ENCODE measurements around the gene SULT1A2. TPM values are rescaled to one million over a fixed set of nuclear protein-coding genes. Genes with fewer than 3 reads are reported as not detected.
A peak's percentile ranks its signal among the peaks of the same experiment; 100 is the strongest.

SULT1A2 gene
- total and polyA plus RNA-seq, 2 of the 13 experiments (the other 11 are each of a cell fraction or from before 2014, with no cell fraction given): 33.0 to 34.2 TPM

DNA sequence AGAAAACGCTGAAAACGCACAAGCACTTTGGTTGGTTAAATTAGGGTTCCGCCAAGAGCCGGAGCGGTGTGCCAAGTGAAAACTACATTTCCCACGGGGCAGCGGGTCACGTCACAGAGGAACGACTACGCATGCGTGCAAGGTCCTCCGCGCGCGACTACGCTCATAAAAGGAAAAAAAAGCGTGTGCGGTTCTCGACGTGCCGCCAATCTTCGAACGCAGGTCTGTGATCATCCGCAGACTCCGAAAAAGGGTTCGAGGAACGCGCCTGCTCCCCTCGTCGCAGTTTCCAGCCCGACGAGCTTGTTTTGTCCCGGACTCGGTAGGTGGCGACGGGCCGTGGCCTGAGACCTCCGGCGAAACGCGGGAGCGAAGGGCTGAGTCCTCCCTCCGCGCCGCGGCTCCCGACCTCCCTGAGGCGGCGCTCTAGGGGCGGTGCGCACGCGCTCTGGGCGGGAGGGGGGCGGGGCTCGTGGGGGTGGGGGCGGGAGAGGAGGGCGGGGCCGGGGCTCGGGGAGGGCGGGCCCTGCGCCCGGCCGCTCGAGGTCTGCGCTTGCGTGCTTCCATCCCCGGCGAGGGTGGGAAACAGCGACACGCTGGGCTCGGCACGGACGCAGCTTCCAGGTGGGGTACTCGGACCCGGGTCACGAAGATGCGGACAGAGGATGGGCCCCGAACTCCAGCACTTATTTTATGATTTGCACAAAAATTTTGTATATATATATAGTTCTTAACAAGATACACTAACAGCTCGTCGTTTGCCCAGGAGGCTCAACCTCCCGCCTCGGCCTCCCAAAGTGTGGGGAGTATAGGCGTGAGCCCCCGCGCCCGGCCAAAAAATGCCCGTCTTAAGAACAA lies 42.8 kb downstream of the SULT1A2 start, which contains the start of gene SGF29:
Gene SGF29, plus strand, starts transcription at position 145 of the 858 bp plus-strand sequence. CDS start 27,150 bp downstream, outside the sequence.
- Histone ChIP-seq H3K27ac (ENCODE audit: extremely low read length, insufficient read depth, low read length) (peak within 1 kb of the TSS; percentile 99), H3K4me1 (ENCODE audit: insufficient read depth, low read length) (peaks cover 40% of the 10 kb centered on the region), H3K4me2 (ENCODE audit: low read depth, low read length) (peak within 1 kb of the TSS; percentile 100), H3K9me3 (ENCODE audit: low read length) (no peaks in the 10 kb centered on the region), H3K4me3 (replicated peaks in 1 of 3; ENCODE audit: insufficient read depth in 1 of 3, low read depth in 2 of 3, low read length in 3 of 3) (peak within 1 kb of the TSS; percentile 70 to 94 (median 83)), H4K20me1 (ENCODE audit: insufficient read depth, low read length) (no peaks in the 10 kb centered on the region), H3K9ac (ENCODE audit: insufficient read depth, low read depth, low read length) (peak within 1 kb of the TSS; percentile 99), H3K79me2 (ENCODE audit: insufficient read depth, low read length) (peaks cover 7% of the 10 kb centered on the region), H2AFZ (ENCODE audit: low read length) (peak within 1 kb of the TSS; percentile 98), H3K27me3 (ENCODE audit: control insufficient read depth in 1 of 2, insufficient read depth in 2 of 2, low read length in 2 of 2) (no peaks in the 10 kb centered on the region), H3K36me3 (replicated peaks in 1 of 2; ENCODE audit: control insufficient read depth in 1 of 2, insufficient read depth in 2 of 2, low read length in 2 of 2) (peaks cover 0 to 11% of the 10 kb centered on the region in 2 experiments; a peak in 4 of 5 replicates)
- intact Hi-C loops (cut with micrococcal nuclease; ENCODE audit: unreplicated experiment): no loop called here
- ChIA-PET POLR2A (interaction anchor here (1.0 to 3.6 kb wide), 6 partner anchors 14 to 64 kb away, joined by 3 to 22 read pairs (median 8); partner anchors contain the start of genes NUPR1, SULT1A1 and SULT1A2), CTCF (ENCODE audit: low intra/inter-chr PET ratio, low total read pairs) (no interaction called here)
- TSS peak; percentile 100 for BruUV-seq (replicated peaks)
- ATAC-seq (peak; percentile 90), FAIRE-seq (peak; percentile 49), DNase-seq (ENCODE audit: low spot score) (peak; percentile 82)
- 4% methylated on average over 48 of the region's 88 CpGs for WGBS (ENCODE audit: low lambda C conversion rate)
- in situ Hi-C loops (cut with HindIII; ENCODE audit: extremely low pct_ligation_motif_present, low pct_unique_long_range_greater_than_20kb): no loop called here
- TF ChIP-seq ZNF235 (CRISPR knock-in tag; IDR thresholded peaks at IDR 0.05; ENCODE audit: borderline replicate concordance): peak; percentile 77; the same call in 1 of the 2 replicates
- TF ChIP-seq CCDC6 (CRISPR knock-in tag; IDR thresholded peaks at IDR 0.05): peak; percentile 95
- TF ChIP-seq RXRA (CRISPR knock-in tag; IDR thresholded peaks at IDR 0.05): peak; percentile 84
- no peak for TF ChIP-seq ZNF3 (CRISPR knock-in tag; IDR thresholded peaks at IDR 0.05)
- no peak for TF ChIP-seq NFE2 (CRISPR knock-in tag; IDR thresholded peaks at IDR 0.05)
- TF ChIP-seq ZNF720 (CRISPR knock-in tag; IDR thresholded peaks at IDR 0.05): peak; percentile 89; the same call in 1 of the 2 replicates
- no peak for TF ChIP-seq JUNB (CRISPR knock-in tag; IDR thresholded peaks at IDR 0.05; ENCODE audit: borderline replicate concordance)
- peak; percentile 88; the same call in 1 of the 2 replicates for TF ChIP-seq FOXO1 (CRISPR knock-in tag; IDR thresholded peaks at IDR 0.05)
- peak; percentile 68; the same call in 1 of the 2 replicates for TF ChIP-seq TEAD2 (CRISPR knock-in tag; IDR thresholded peaks at IDR 0.05)
- TF ChIP-seq SAP130 (CRISPR knock-in tag; IDR thresholded peaks at IDR 0.05; ENCODE audit: low read depth): peak; percentile 96
- peak; percentile 81 for TF ChIP-seq RAD21 (CRISPR knock-in tag; IDR thresholded peaks at IDR 0.05)
- peak; percentile 95 for TF ChIP-seq KLF6 (CRISPR knock-in tag; IDR thresholded peaks at IDR 0.05)
- TF ChIP-seq ZNF678 (CRISPR knock-in tag; IDR thresholded peaks at IDR 0.05): peak; percentile 96
- TF ChIP-seq, protein P1, sequence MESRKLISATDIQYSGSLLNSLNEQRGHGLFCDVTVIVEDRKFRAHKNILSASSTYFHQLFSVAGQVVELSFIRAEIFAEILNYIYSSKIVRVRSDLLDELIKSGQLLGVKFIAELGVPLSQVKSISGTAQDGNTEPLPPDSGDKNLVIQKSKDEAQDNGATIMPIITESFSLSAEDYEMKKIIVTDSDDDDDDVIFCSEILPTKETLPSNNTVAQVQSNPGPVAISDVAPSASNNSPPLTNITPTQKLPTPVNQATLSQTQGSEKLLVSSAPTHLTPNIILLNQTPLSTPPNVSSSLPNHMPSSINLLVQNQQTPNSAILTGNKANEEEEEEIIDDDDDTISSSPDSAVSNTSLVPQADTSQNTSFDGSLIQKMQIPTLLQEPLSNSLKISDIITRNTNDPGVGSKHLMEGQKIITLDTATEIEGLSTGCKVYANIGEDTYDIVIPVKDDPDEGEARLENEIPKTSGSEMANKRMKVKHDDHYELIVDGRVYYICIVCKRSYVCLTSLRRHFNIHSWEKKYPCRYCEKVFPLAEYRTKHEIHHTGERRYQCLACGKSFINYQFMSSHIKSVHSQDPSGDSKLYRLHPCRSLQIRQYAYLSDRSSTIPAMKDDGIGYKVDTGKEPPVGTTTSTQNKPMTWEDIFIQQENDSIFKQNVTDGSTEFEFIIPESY (CRISPR knock-in tag; IDR thresholded peaks at IDR 0.05): peak; percentile 63; the same call in 1 of the 2 replicates
- TF ChIP-seq ZFP36 (IDR thresholded peaks at IDR 0.05; ENCODE audit: borderline replicate concordance, low read depth, low read length, partially characterized antibody): no peak
- no peak for TF ChIP-seq ZNF589 (CRISPR knock-in tag; conservative IDR thresholded peaks at IDR 0.05)
- peak; percentile 96 for TF ChIP-seq ZSCAN9 (CRISPR knock-in tag; IDR thresholded peaks at IDR 0.05; ENCODE audit: borderline replicate concordance)
- TF ChIP-seq ZNF451 (CRISPR knock-in tag; IDR thresholded peaks at IDR 0.05): peak; percentile 90; the same call in 1 of the 2 replicates
- peak; percentile 75 for TF ChIP-seq ZBTB7B (CRISPR knock-in tag; IDR thresholded peaks at IDR 0.05)
- 0 out of 2 replicates have a peak, but pooled peaks have one; percentile 76 for TF ChIP-seq WIZ (CRISPR knock-in tag; IDR thresholded peaks at IDR 0.05)
- TF ChIP-seq MEIS1 (CRISPR knock-in tag; IDR thresholded peaks at IDR 0.05; ENCODE audit: borderline replicate concordance): peak; percentile 68; the same call in 1 of the 2 replicates
- TF ChIP-seq, protein P2, sequence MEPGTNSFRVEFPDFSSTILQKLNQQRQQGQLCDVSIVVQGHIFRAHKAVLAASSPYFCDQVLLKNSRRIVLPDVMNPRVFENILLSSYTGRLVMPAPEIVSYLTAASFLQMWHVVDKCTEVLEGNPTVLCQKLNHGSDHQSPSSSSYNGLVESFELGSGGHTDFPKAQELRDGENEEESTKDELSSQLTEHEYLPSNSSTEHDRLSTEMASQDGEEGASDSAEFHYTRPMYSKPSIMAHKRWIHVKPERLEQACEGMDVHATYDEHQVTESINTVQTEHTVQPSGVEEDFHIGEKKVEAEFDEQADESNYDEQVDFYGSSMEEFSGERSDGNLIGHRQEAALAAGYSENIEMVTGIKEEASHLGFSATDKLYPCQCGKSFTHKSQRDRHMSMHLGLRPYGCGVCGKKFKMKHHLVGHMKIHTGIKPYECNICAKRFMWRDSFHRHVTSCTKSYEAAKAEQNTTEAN (CRISPR knock-in tag; conservative IDR thresholded peaks at IDR 0.05): peak; percentile 4; the same call in 1 of the 2 replicates
- TF ChIP-seq DMAP1 (CRISPR knock-in tag; IDR thresholded peaks at IDR 0.05): peak; percentile 99
- TF ChIP-seq POLR2AphosphoS5 (IDR thresholded peaks at IDR 0.05; ENCODE audit: low read depth, low read length): peak; percentile 99
